Thoracic aorta (tissue), 2 donors: Measurements from ENCODE around the gene VIPAS39. TPM values are rescaled to one million over a fixed set of nuclear protein-coding genes. Genes with fewer than 3 reads are reported as not detected.
A peak's percentile ranks its signal among the peaks of the same experiment; 100 is the strongest.

Experiments
- ATAC-seq: fragments of 150-250 bp; one replicate; pipeline ENCODE4 v1.8.0; 2017; ENCODE audit warnings: low read depth; ENCODE audit not compliant: insufficient number of reproducible peaks, low FRiP score
- DNase-seq: peaks from one replicate; pipeline ENCODE4 v3.0.0-alpha.2; 2020; ENCODE audit warnings: low spot score
- H3K27ac ChIP-seq, 2 donors: fragments of 200-600 bp; sonication (generic); 1 replicate in 1 of 2; 2 replicates in 1 of 2; pipeline ENCODE4 v1.5.1; 2016; ENCODE audit warnings: mild to moderate bottlenecking in 2 of 2, moderate library complexity in 2 of 2
- H3K27me3 ChIP-seq: fragments of 200-600 bp; sonication (generic); replicated peaks from 2 replicates; pipeline ENCODE4 v1.6.0; 2016; ENCODE audit warnings: mild to moderate bottlenecking; ENCODE audit not compliant: insufficient read depth
- H3K36me3 ChIP-seq: fragments of 200-600 bp; sonication (generic); one replicate; pipeline ENCODE4 v1.5.1; 2016
- H3K4me1 ChIP-seq, 2 donors: fragments of 200-600 bp; sonication (generic); 1 replicate in 1 of 2; 2 replicates in 1 of 2; pipeline versions ENCODE4 v1.5.1 to v1.6.0; 2016; ENCODE audit warnings: low read depth in 2 of 2, mild to moderate bottlenecking in 1 of 2; ENCODE audit not compliant: control insufficient read depth in 1 of 2
- H3K4me3 ChIP-seq: fragments of 200-600 bp; sonication (generic); 2 replicates; pipeline ENCODE4 v1.5.1; 2016; ENCODE audit warnings: mild to moderate bottlenecking
- H3K9me3 ChIP-seq: fragments of 200-600 bp; sonication (generic); 2 replicates; pipeline ENCODE4 v1.5.1; 2016
- CTCF ChIP-seq: fragments of 200-600 bp; sonication (generic); IDR thresholded peaks from one replicate; pipeline ENCODE4 v1.5.1; 2019; ENCODE audit warnings: antibody characterized with exemption
- total RNA-seq, 2 donors: library from RNA; depleted of rRNA; stranded (reverse); fragments of >200 nt; gene quantifications; one replicate each; pipeline versions ENCODE4 v1.1.0 to v1.2.3, GENCODE V29; 2016

The VIPAS39 gene
- 10 to 100 TPM; 20.2 to 21.0 TPM for total RNA-seq

GRCh38 chr14:77457522-77458248 lies at the start of gene VIPAS39, which contains the start of gene AHSA1:
Gene VIPAS39 (minus strand): TSS chr14:77457601. CDS start chr14:77454102, 3,499 bp downstream.
Gene AHSA1 (plus strand): TSS chr14:77458093. CDS start chr14:77458190, 97 bp downstream.
- Histone ChIP-seq H3K4me1 (peaks cover 7 to 30% of the 10 kb centered on the region in 2 donors), H3K27ac (peak within 1 kb of the TSS; percentile 88 to 95), H3K36me3 (peaks cover 22% of the 10 kb centered on the region), H3K9me3 (no peaks in the 10 kb centered on the region), H3K27me3 (no peaks in the 10 kb centered on the region), H3K4me3 (peak within 1 kb of the TSS; percentile 82)
- TF ChIP-seq CTCF = no peak
- DNase-seq (peak; percentile 93), ATAC-seq (peak; percentile 97)

GRCh38 chr14:77505031-77505430 lies 47.6 kb upstream of the VIPAS39 start:
- no peak for DNase-seq
- H3K36me3 ChIP-seq = peaks cover 15% of the 10 kb centered on the region
- no peaks in the 10 kb centered on the region for H3K9me3 ChIP-seq
- no peak overlapping the region for H3K27ac ChIP-seq
- H3K4me3 ChIP-seq = no peak overlapping the region
- no peaks in the 10 kb centered on the region for H3K4me1 ChIP-seq
- H3K27me3 ChIP-seq = no peaks in the 10 kb centered on the region
- no peak for TF ChIP-seq CTCF
- no peak for ATAC-seq

GRCh38 chr14:77503138-77503537 lies 45.7 kb upstream of the VIPAS39 start:
- Histone ChIP-seq H3K36me3 (no peaks in the 10 kb centered on the region), H3K9me3 (no peaks in the 10 kb centered on the region), H3K4me3 (no peak overlapping the region), H3K27me3 (no peaks in the 10 kb centered on the region), H3K4me1 (peaks cover 3 to 13% of the 10 kb centered on the region in 2 donors), H3K27ac (no peak overlapping the region)
- DNase-seq = no peak
- ATAC-seq = no peak
- no peak for TF ChIP-seq CTCF

- no peak overlapping the region for H3K4me3 ChIP-seq
- no peak for ATAC-seq
- no peaks in the 10 kb centered on the region for H3K36me3 ChIP-seq
- DNase-seq = no peak
- H3K27ac ChIP-seq = no peak overlapping the region
- no peak for TF ChIP-seq CTCF
- H3K9me3 ChIP-seq = no peaks in the 10 kb centered on the region
- no peaks in the 10 kb centered on the region for H3K27me3 ChIP-seq
- H3K4me1 ChIP-seq = peaks cover 5 to 18% of the 10 kb centered on the region in 2 donors
Observed at GRCh38 chr14:77502109-77502782, 44.8 kb upstream of the VIPAS39 start.

- DNase-seq (no peak), ATAC-seq (no peak)
Observed at GRCh38 chr14:77498984-77499527, 41.7 kb upstream of the VIPAS39 start.

More at GRCh38 chr14:77498984-77499527, 41.7 kb upstream of the VIPAS39 start:
- TF ChIP-seq CTCF = no peak
- H3K36me3 ChIP-seq = no peaks in the 10 kb centered on the region
- peaks cover 5 to 18% of the 10 kb centered on the region in 2 donors for H3K4me1 ChIP-seq
- no peaks in the 10 kb centered on the region for H3K27me3 ChIP-seq
- H3K4me3 ChIP-seq = peak overlapping the region; percentile 77
- no peak overlapping the region for H3K27ac ChIP-seq
- no peaks in the 10 kb centered on the region for H3K9me3 ChIP-seq
